GM23248 (cell line): ENCODE data around the gene EPDR1.

Experiments
- EZH2 ChIP-seq: fragments of 200-600 bp; sonication (generic); IDR thresholded peaks from 2 replicates; pipeline ENCODE4 v1.6.1; 2018; ENCODE audit warnings: antibody characterized with exemption, mild to moderate bottlenecking; ENCODE audit not compliant: insufficient read depth, poor library complexity, severe bottlenecking
- EZH2phosphoT487 ChIP-seq: fragments of 200-600 bp; sonication (generic); IDR thresholded peaks from 2 replicates; pipeline ENCODE4 v1.6.1; 2018; ENCODE audit warnings: antibody characterized with exemption, moderate library complexity, mild to moderate bottlenecking, low read depth; ENCODE audit not compliant: insufficient read depth

DNA sequence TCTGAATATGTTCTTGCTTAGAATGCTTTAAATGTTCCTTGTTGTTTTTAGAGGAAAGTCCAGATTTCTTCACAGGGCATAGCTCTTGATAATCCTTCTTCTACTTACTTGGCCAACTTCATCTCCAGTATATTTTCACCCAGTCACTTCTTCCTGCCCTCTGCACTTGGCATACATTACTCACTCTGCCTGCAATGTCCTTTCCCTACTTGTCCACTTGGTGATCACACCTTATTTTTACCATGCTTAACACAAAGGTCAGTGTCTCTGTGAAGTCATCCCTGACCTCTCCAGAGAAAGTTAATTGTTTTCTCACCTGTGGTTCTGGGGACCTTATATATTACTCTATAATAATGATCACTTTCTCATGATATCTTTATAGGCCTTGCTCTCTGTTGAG, 27.1 kb upstream of the EPDR1 start:
- TF ChIP-seq EZH2 (no peak), EZH2phosphoT487 (no peak)
